HK-2 (cell line): Measurements from ENCODE around the gene SNRK.

ENCODE experiments used
- DNase-seq: peaks from one replicate; pipeline ENCODE4 v3.0.0-alpha.2; 2018; ENCODE audit not compliant: unreplicated experiment

The SNRK gene

GRCh38 chr3:43273416-43273815 is 12.9 kb upstream of the SNRK start:
- no peak for DNase-seq

GRCh38 chr3:43279082-43279481 is 7.3 kb upstream of the SNRK start:
- no peak for DNase-seq

- DNase-seq: no peak
These were observed 6.8 kb upstream of the SNRK start for GRCh38 chr3:43279532-43279931.

GRCh38 chr3:43281020-43281419 is 5.3 kb upstream of the SNRK start:
- no peak for DNase-seq

- DNase-seq: no peak
These were observed 2.2 kb upstream of the SNRK start for GRCh38 chr3:43284171-43284570.

- DNase-seq: no peak
These were observed 696 bp upstream of the SNRK start for GRCh38 chr3:43285644-43286043.

GRCh38 chr3:43286841-43287499 is 630 bp downstream of the SNRK start:
- DNase-seq: peak; percentile 11

- DNase-seq: no peak
These were observed 1.1 kb downstream of the SNRK start for GRCh38 chr3:43287500-43287873.

- DNase-seq: no peak
These were observed 2.0 kb downstream of the SNRK start for GRCh38 chr3:43288366-43288765.

- no peak for DNase-seq
These were observed 2.5 kb downstream of the SNRK start for GRCh38 chr3:43288850-43289249.

GRCh38 chr3:43289401-43289800 is 3.1 kb downstream of the SNRK start:
- DNase-seq: no peak

- no peak for DNase-seq
These were observed 3.6 kb downstream of the SNRK start for GRCh38 chr3:43289841-43290470.

- DNase-seq: no peak
These were observed 4.6 kb downstream of the SNRK start for GRCh38 chr3:43290956-43291355.

- DNase-seq: no peak
These were observed 5.2 kb downstream of the SNRK start for GRCh38 chr3:43291546-43291945.

- DNase-seq: no peak
These were observed 8.6 kb downstream of the SNRK start for GRCh38 chr3:43294975-43295374.

GRCh38 chr3:43296565-43296964 is 10.2 kb downstream of the SNRK start:
- no peak for DNase-seq

- no peak for DNase-seq
These were observed 12.0 kb downstream of the SNRK start for GRCh38 chr3:43298292-43298691.

GRCh38 chr3:43298761-43299160 is 12.4 kb downstream of the SNRK start:
- no peak for DNase-seq

- no peak for DNase-seq
These were observed 16.0 kb downstream of the SNRK start for GRCh38 chr3:43302116-43302880.

GRCh38 chr3:43304126-43304525 is 17.8 kb downstream of the SNRK start:
- no peak for DNase-seq

- no peak for DNase-seq
These were observed 20.9 kb downstream of the SNRK start for GRCh38 chr3:43307226-43307625.

GRCh38 chr3:43307649-43308048 is 21.3 kb downstream of the SNRK start:
- no peak for DNase-seq
